Naive B cell (primary cell): ENCODE data around the gene ABCD1. TPM values are rescaled to one million over a fixed set of nuclear protein-coding genes. Genes with fewer than 3 reads are reported as not detected.
"Not testable (repeated sequence)": the region's sequence is repeated elsewhere in the genome, so short reads cannot be mapped to it uniquely, and the experiment has no call there.

Experiments
- ATAC-seq, 2 donors: fragments of 150-1000 bp; cut with Tn5 transposase; 2 replicates each; pipeline ENCODE4 v1.10.0; 2021; ENCODE audit warnings: low read depth in 2 of 2, mild to moderate bottlenecking in 2 of 2, moderate library complexity in 2 of 2
- DNase-seq: peaks from one replicate; pipeline ENCODE4 v3.0.0; 2022
- H3K27ac Mint-ChIP-seq, 6 donors: one replicate each; pipeline ENCODE4 v1.8.0; 2020 to 2022; ENCODE audit warnings: mild to moderate bottlenecking in 6 of 6, mixed read lengths in 6 of 6, moderate library complexity in 5 of 6, inconsistent platforms in 2 of 6
- H3K27me3 Mint-ChIP-seq, 3 donors: one replicate each; pipeline ENCODE4 v1.8.0; 2021 to 2022; ENCODE audit warnings: mixed read lengths in 3 of 3, mild to moderate bottlenecking in 1 of 3
- H3K36me3 Mint-ChIP-seq, 2 donors: one replicate each; pipeline ENCODE4 v1.8.0; 2020 to 2022; ENCODE audit warnings: mixed read lengths in 2 of 2, inconsistent platforms in 1 of 2, mild to moderate bottlenecking in 1 of 2
- H3K4me1 Mint-ChIP-seq, 3 donors: one replicate each; pipeline ENCODE4 v1.8.0; 2020 to 2022; ENCODE audit warnings: mixed read lengths in 3 of 3, inconsistent platforms in 1 of 3, mild to moderate bottlenecking in 1 of 3, moderate library complexity in 1 of 3
- H3K4me3 Mint-ChIP-seq, 8 donors: one replicate each; pipeline ENCODE4 v1.8.0; 2020 to 2022; ENCODE audit warnings: mild to moderate bottlenecking in 8 of 8, mixed read lengths in 8 of 8, moderate library complexity in 8 of 8, inconsistent platforms in 2 of 8
- H3K9me3 Mint-ChIP-seq, 7 donors: one replicate each; pipeline ENCODE4 v1.8.0; 2020 to 2022; ENCODE audit warnings: mixed read lengths in 7 of 7, mild to moderate bottlenecking in 5 of 7, inconsistent platforms in 2 of 7, moderate library complexity in 1 of 7
- polyA plus RNA-seq, 6 donors: library from polyadenylated mRNA; unstranded; fragments of 300-500 nt; fragmentation: Illumina TruSeq; gene quantifications; one replicate each; pipeline ENCODE4 v1.2.3, GENCODE V29; 2021; ENCODE audit warnings: low read depth in 6 of 6

Gene ABCD1
- polyA plus RNA-seq, 6 donors from 2014 or later = 2.2 to 6.2 (median 5.2) TPM

GRCh38 chrX:153697924-153698865, 26.5 kb upstream of the ABCD1 start:
- Mint-ChIP-seq H3K36me3 (no peaks in the 10 kb centered on the region), H3K27ac (peak overlapping the region in 2 of 6 donors; percentile 39 to 61)

GRCh38 chrX:153699210-153699783, 25.4 kb upstream of the ABCD1 start:
- not testable (repeated sequence) for H3K36me3 Mint-ChIP-seq, H3K9me3 Mint-ChIP-seq, H3K4me1 Mint-ChIP-seq, ATAC-seq, DNase-seq, H3K27ac Mint-ChIP-seq, H3K4me3 Mint-ChIP-seq, H3K27me3 Mint-ChIP-seq

More at GRCh38 chrX:153697924-153698865, 26.5 kb upstream of the ABCD1 start:
- Mint-ChIP-seq H3K27me3 (no peaks in the 10 kb centered on the region), H3K9me3 (peaks cover 0 to 3% (median 0%) of the 10 kb centered on the region in 7 donors), H3K4me3 (no peak overlapping the region), H3K4me1 (no peaks in the 10 kb centered on the region)
- no peak for ATAC-seq
- DNase-seq = no peak

- ATAC-seq, H3K36me3 Mint-ChIP-seq, H3K4me1 Mint-ChIP-seq, H3K9me3 Mint-ChIP-seq, H3K27ac Mint-ChIP-seq, H3K27me3 Mint-ChIP-seq, DNase-seq, H3K4me3 Mint-ChIP-seq: not testable (repeated sequence)
Observed at GRCh38 chrX:153699784-153700371, 24.8 kb upstream of the ABCD1 start.

GRCh38 chrX:153700376-153700945, 24.2 kb upstream of the ABCD1 start:
- Mint-ChIP-seq H3K4me1 (no peaks in the 10 kb centered on the region), H3K36me3 (no peaks in the 10 kb centered on the region), H3K4me3 (no peak overlapping the region), H3K9me3 (peaks cover 0 to 3% (median 0%) of the 10 kb centered on the region in 7 donors), H3K27me3 (no peaks in the 10 kb centered on the region), H3K27ac (peak overlapping the region in 1 of 6 donors; percentile 49)
- no peak for ATAC-seq
- DNase-seq = no peak

GRCh38 chrX:153700967-153701366, 23.7 kb upstream of the ABCD1 start:
- H3K4me3 Mint-ChIP-seq = peak overlapping the region in 1 of 8 donors; percentile 72
- no peaks in the 10 kb centered on the region for H3K27me3 Mint-ChIP-seq
- no peaks in the 10 kb centered on the region for H3K36me3 Mint-ChIP-seq
- peaks cover 0 to 3% (median 0%) of the 10 kb centered on the region in 7 donors for H3K9me3 Mint-ChIP-seq
- H3K4me1 Mint-ChIP-seq = no peaks in the 10 kb centered on the region
- ATAC-seq = no peak
- DNase-seq = no peak
- no peak overlapping the region for H3K27ac Mint-ChIP-seq

- H3K4me1 Mint-ChIP-seq = peaks cover 4 to 7% (median 4%) of the 10 kb centered on the region in 3 donors
- H3K9me3 Mint-ChIP-seq = peaks cover 0 to 3% (median 0%) of the 10 kb centered on the region in 7 donors
- no peak for DNase-seq
- peaks cover 0 to 7% (median 0%) of the 10 kb centered on the region in 3 donors for H3K27me3 Mint-ChIP-seq
- H3K27ac Mint-ChIP-seq = no peak overlapping the region
- H3K36me3 Mint-ChIP-seq = no peaks in the 10 kb centered on the region
- no peak overlapping the region for H3K4me3 Mint-ChIP-seq
- ATAC-seq = no peak
Observed at GRCh38 chrX:153701706-153702105, 22.9 kb upstream of the ABCD1 start.

- peak overlapping the region in 1 of 8 donors; percentile 60 for H3K4me3 Mint-ChIP-seq
- H3K9me3 Mint-ChIP-seq = no peaks in the 10 kb centered on the region
- ATAC-seq (no peak), DNase-seq (no peak)
- H3K36me3 Mint-ChIP-seq = no peaks in the 10 kb centered on the region
- H3K27me3 Mint-ChIP-seq = peaks cover 0 to 9% (median 0%) of the 10 kb centered on the region in 3 donors
- peaks cover 4 to 10% (median 8%) of the 10 kb centered on the region in 3 donors for H3K4me1 Mint-ChIP-seq
- H3K27ac Mint-ChIP-seq = no peak overlapping the region
Observed at GRCh38 chrX:153702336-153703035, 22.2 kb upstream of the ABCD1 start.

GRCh38 chrX:153703036-153703370, 21.7 kb upstream of the ABCD1 start:
- Mint-ChIP-seq H3K27ac (no peak overlapping the region), H3K4me3 (peak overlapping the region in 1 of 8 donors; percentile 60), H3K9me3 (no peaks in the 10 kb centered on the region), H3K36me3 (no peaks in the 10 kb centered on the region), H3K27me3 (peaks cover 0 to 9% (median 0%) of the 10 kb centered on the region in 3 donors), H3K4me1 (peaks cover 5 to 10% (median 8%) of the 10 kb centered on the region in 3 donors)
- no peak for DNase-seq
- ATAC-seq = no peak

- Mint-ChIP-seq H3K36me3 (no peaks in the 10 kb centered on the region), H3K27me3 (peaks cover 0 to 9% (median 0%) of the 10 kb centered on the region in 3 donors), H3K4me1 (peaks cover 7 to 10% (median 8%) of the 10 kb centered on the region in 3 donors), H3K4me3 (no peak overlapping the region), H3K9me3 (no peaks in the 10 kb centered on the region), H3K27ac (no peak overlapping the region)
- ATAC-seq = no peak
- no peak for DNase-seq
Observed at GRCh38 chrX:153704021-153704526, 20.6 kb upstream of the ABCD1 start.

- H3K9me3 Mint-ChIP-seq, H3K4me1 Mint-ChIP-seq, H3K36me3 Mint-ChIP-seq, H3K27ac Mint-ChIP-seq, H3K27me3 Mint-ChIP-seq, DNase-seq, H3K4me3 Mint-ChIP-seq, ATAC-seq: not testable (repeated sequence)
Observed at GRCh38 chrX:153704631-153705402, 19.8 kb upstream of the ABCD1 start.

GRCh38 chrX:153705403-153706060, 19.1 kb upstream of the ABCD1 start:
- not testable (repeated sequence) for H3K27me3 Mint-ChIP-seq, H3K36me3 Mint-ChIP-seq, H3K9me3 Mint-ChIP-seq, ATAC-seq, H3K4me3 Mint-ChIP-seq, H3K4me1 Mint-ChIP-seq, H3K27ac Mint-ChIP-seq, DNase-seq

- Mint-ChIP-seq H3K4me1 (peaks cover 10 to 15% (median 11%) of the 10 kb centered on the region in 3 donors), H3K36me3 (no peaks in the 10 kb centered on the region), H3K9me3 (no peaks in the 10 kb centered on the region), H3K4me3 (no peak overlapping the region), H3K27ac (peak overlapping the region in 1 of 6 donors; percentile 58), H3K27me3 (peaks cover 0 to 9% (median 0%) of the 10 kb centered on the region in 3 donors)
- DNase-seq = no peak
- no peak for ATAC-seq
Observed at GRCh38 chrX:153706799-153707198, 17.9 kb upstream of the ABCD1 start.
